GM23248 (cell line): Measurements from ENCODE around the gene PGS1.

Experiments
- EZH2 ChIP-seq: fragments of 200-600 bp; sonication (generic); IDR thresholded peaks from 2 replicates; pipeline ENCODE4 v1.6.1; 2018; ENCODE audit warnings: antibody characterized with exemption, mild to moderate bottlenecking; ENCODE audit not compliant: insufficient read depth, poor library complexity, severe bottlenecking
- EZH2phosphoT487 ChIP-seq: fragments of 200-600 bp; sonication (generic); IDR thresholded peaks from 2 replicates; pipeline ENCODE4 v1.6.1; 2018; ENCODE audit warnings: antibody characterized with exemption, moderate library complexity, mild to moderate bottlenecking, low read depth; ENCODE audit not compliant: insufficient read depth

GRCh38 chr17:78412403-78412802, 34.0 kb downstream of the PGS1 start:
- TF ChIP-seq EZH2 = no peak
- no peak for TF ChIP-seq EZH2phosphoT487
